H9 (cell line): ENCODE data around the gene SASH3. TPM values are rescaled to one million over a fixed set of nuclear protein-coding genes. Genes with fewer than 3 reads are reported as not detected.

Experiments
- DNase-seq: peaks from one replicate; pipeline ENCODE4 v3.0.0-alpha.2; 2017
- H2AFZ ChIP-seq: one replicate; pipeline ENCODE4 v1.6.1; 2013; ENCODE audit warnings: mild to moderate bottlenecking, low read length, control low read depth, moderate library complexity
- H2AK5ac ChIP-seq: 2 replicates; pipeline ENCODE4 v1.6.1; 2013; ENCODE audit warnings: low read length, control low read depth, mixed read lengths; ENCODE audit not compliant: insufficient read length
- H2BK120ac ChIP-seq: one replicate; pipeline ENCODE4 v1.6.1; 2013; ENCODE audit warnings: low read depth, mild to moderate bottlenecking, low read length, control low read depth, inconsistent platforms; ENCODE audit not compliant: poor library complexity, severe bottlenecking
- H2BK12ac ChIP-seq: 2 replicates; pipeline ENCODE4 v1.6.1; 2013; ENCODE audit warnings: low read length, control low read depth, mixed read lengths, low read depth; ENCODE audit not compliant: insufficient read length
- H2BK15ac ChIP-seq: 2 replicates; pipeline ENCODE4 v1.6.1; 2013; ENCODE audit warnings: low read depth, low read length, control low read depth
- H2BK20ac ChIP-seq: one replicate; pipeline ENCODE4 v1.6.1; 2013; ENCODE audit warnings: low read depth, mild to moderate bottlenecking, low read length, control low read depth, inconsistent platforms; ENCODE audit not compliant: poor library complexity, severe bottlenecking
- H2BK5ac ChIP-seq: 2 replicates; pipeline ENCODE4 v1.6.1; 2013; ENCODE audit warnings: low read length, control low read depth, mixed read lengths; ENCODE audit not compliant: insufficient read length
- H3K14ac ChIP-seq: 2 replicates; pipeline ENCODE4 v1.6.1; 2013; ENCODE audit warnings: low read length, control low read depth; ENCODE audit not compliant: insufficient read depth
- H3K18ac ChIP-seq: 2 replicates; pipeline ENCODE4 v1.6.1; 2013; ENCODE audit warnings: low read depth, mild to moderate bottlenecking, mixed read lengths, low read length, control low read depth; ENCODE audit not compliant: insufficient read length
- H3K23ac ChIP-seq: 2 replicates; pipeline ENCODE4 v1.6.1; 2013; ENCODE audit warnings: low read length, control low read depth, mixed read lengths, low read depth; ENCODE audit not compliant: insufficient read length
- H3K23me2 ChIP-seq: 2 replicates; pipeline ENCODE4 v1.6.1; 2013; ENCODE audit warnings: low read depth, mild to moderate bottlenecking, mixed read lengths, low read length, control low read depth; ENCODE audit not compliant: insufficient read length, poor library complexity, severe bottlenecking
- H3K27ac ChIP-seq: 2 replicates; pipeline ENCODE4 v1.5.1; 2013; ENCODE audit warnings: low read length, control low read depth, mixed read lengths, low read depth; ENCODE audit not compliant: insufficient read length
- H3K27me3 ChIP-seq: 2 replicates; pipeline ENCODE4 v1.6.1; 2013; ENCODE audit warnings: low read length, control low read depth, inconsistent platforms; ENCODE audit not compliant: insufficient read depth
- H3K4ac ChIP-seq: 2 replicates; pipeline ENCODE4 v1.6.1; 2013; ENCODE audit warnings: low read depth, mild to moderate bottlenecking, control low read depth, inconsistent platforms, low read length, moderate library complexity
- H3K4me1 ChIP-seq: 2 replicates; pipeline ENCODE4 v1.6.1; 2013; ENCODE audit warnings: low read length, control low read depth, inconsistent platforms; ENCODE audit not compliant: insufficient read depth
- H3K4me2 ChIP-seq: 2 replicates; pipeline ENCODE4 v1.6.1; 2013; ENCODE audit warnings: low read length, control low read depth, mixed read lengths; ENCODE audit not compliant: insufficient read length, insufficient read depth
- H3K56ac ChIP-seq: 2 replicates; pipeline ENCODE4 v1.6.1; 2013; ENCODE audit warnings: low read depth, mild to moderate bottlenecking, mixed read lengths, low read length, control low read depth; ENCODE audit not compliant: insufficient read length
- H3K79me1 ChIP-seq: 2 replicates; pipeline ENCODE4 v1.6.1; 2013; ENCODE audit warnings: low read depth, mild to moderate bottlenecking, moderate library complexity, low read length, control low read depth, inconsistent platforms; ENCODE audit not compliant: insufficient read depth, poor library complexity, severe bottlenecking
- H3K79me2 ChIP-seq: 2 replicates; pipeline ENCODE4 v1.6.1; 2013; ENCODE audit warnings: low read length, control low read depth, inconsistent platforms; ENCODE audit not compliant: insufficient read depth
- H3K9ac ChIP-seq: 2 replicates; pipeline ENCODE4 v1.6.1; 2013; ENCODE audit warnings: low read length, control low read depth, mixed read lengths; ENCODE audit not compliant: insufficient read length; ENCODE audit errors: extremely low read depth
- H3K9me3 ChIP-seq: one replicate; pipeline ENCODE4 v1.6.1; 2013; ENCODE audit warnings: low read depth, low read length, inconsistent platforms; ENCODE audit not compliant: control insufficient read depth
- H3T11ph ChIP-seq: one replicate; pipeline ENCODE4 v1.6.1; 2013; ENCODE audit warnings: mild to moderate bottlenecking, low read length, control low read depth, inconsistent platforms
- H4K20me1 ChIP-seq: one replicate; pipeline ENCODE4 v1.6.1; 2013; ENCODE audit not compliant: control insufficient read depth, insufficient read length, insufficient read depth
- H4K5ac ChIP-seq: 2 replicates; pipeline ENCODE4 v1.6.1; 2013; ENCODE audit warnings: low read depth, mild to moderate bottlenecking, mixed read lengths, low read length, control low read depth; ENCODE audit not compliant: insufficient read length
- H4K8ac ChIP-seq: replicated peaks from 2 replicates; pipeline ENCODE4 v1.6.1; 2013; ENCODE audit warnings: low read length, control low read depth, mixed read lengths, low read depth; ENCODE audit not compliant: insufficient read length
- H4K91ac ChIP-seq: 2 replicates; pipeline ENCODE4 v1.6.1; 2013; ENCODE audit warnings: low read depth, mild to moderate bottlenecking, moderate library complexity, mixed read lengths, low read length, control low read depth; ENCODE audit not compliant: insufficient read length
- H3K27ac Mint-ChIP-seq, 3 experiments: 2 replicates in 2 of 3; 3 replicates in 1 of 3; pipeline ENCODE4 v1.8.0; 2020 to 2021; ENCODE audit warnings: mixed read lengths in 3 of 3, mild to moderate bottlenecking in 1 of 3, moderate library complexity in 1 of 3
- H3K27me3 Mint-ChIP-seq: 2 replicates; pipeline ENCODE4 v1.8.0; 2021; ENCODE audit warnings: low read depth, mild to moderate bottlenecking, moderate library complexity, mixed read lengths
- H3K36me3 Mint-ChIP-seq, 3 experiments: 2 replicates in 2 of 3; 3 replicates in 1 of 3; pipeline ENCODE4 v1.8.0; 2020 to 2021; ENCODE audit warnings: low read depth in 3 of 3, mixed read lengths in 3 of 3; ENCODE audit not compliant: insufficient read depth in 1 of 3
- H3K4me1 Mint-ChIP-seq, 2 experiments: 2 replicates each; pipeline ENCODE4 v1.8.0; 2020; ENCODE audit warnings: mixed read lengths in 2 of 2
- H3K4me3 Mint-ChIP-seq, 2 experiments: 2 replicates in 1 of 2; 3 replicates in 1 of 2; pipeline ENCODE4 v1.8.0; 2020 to 2021; ENCODE audit warnings: mild to moderate bottlenecking in 2 of 2, mixed read lengths in 2 of 2, moderate library complexity in 1 of 2
- H3K9me3 Mint-ChIP-seq, 2 experiments: 2 replicates in 1 of 2; 3 replicates in 1 of 2; pipeline ENCODE4 v1.8.0; 2020; ENCODE audit warnings: mild to moderate bottlenecking in 2 of 2, mixed read lengths in 2 of 2, moderate library complexity in 1 of 2
- CTCF ChIP-seq: fragments of 200-600 bp; sonication (generic); conservative IDR thresholded peaks from 3 replicates; pipeline ENCODE4 v1.8.0; 2021; ENCODE audit warnings: antibody characterized with exemption, mild to moderate bottlenecking
- WGBS: extraction: QIAGEN DNeasy Blood & Tissue Kit; methylation state at CpG from one replicate; pipeline ENCODE4 v1.1.7; 2013; ENCODE audit warnings: missing lambda C conversion rate, low lambda C conversion rate, mixed read lengths; ENCODE audit not compliant: insufficient read length; ENCODE audit errors: extremely low coverage; 5-methylcytosine and 5-hydroxymethylcytosine counted together
- total RNA-seq: library from RNA; stranded (reverse); gene quantifications from 2 replicates; pipeline ENCODE4 v1.2.1, GENCODE V29; 2021

SASH3 gene
- total RNA-seq, 1 experiment from 2014 or later = not detected

GRCh38 chrX:129737916-129738315 is 41.8 kb upstream of the SASH3 start:
- Histone ChIP-seq H2BK5ac (no peak overlapping the region), H3K18ac (no peak overlapping the region), H3K14ac (no peak overlapping the region), H2BK12ac (no peak overlapping the region), H3K4me1 (no peaks in the 10 kb centered on the region; the same call in 1 of the 2 replicates), H3K27ac (no peak overlapping the region), H3K9me3 (no peaks in the 10 kb centered on the region), H2AFZ (no peak overlapping the region), H3K27me3 (no peaks in the 10 kb centered on the region), H3K23me2 (no peaks in the 10 kb centered on the region), H2BK15ac (no peak overlapping the region), H3K23ac (no peak overlapping the region), H4K5ac (no peak overlapping the region), H3K4me2 (no peak overlapping the region), H2BK120ac (no peak overlapping the region), H3K79me1 (no peaks in the 10 kb centered on the region), H4K8ac (no peak overlapping the region), H4K91ac (no peak overlapping the region), H2AK5ac (no peak overlapping the region), H3K56ac (no peak overlapping the region), H2BK20ac (no peak overlapping the region), H3K4ac (no peak overlapping the region), H3K79me2 (no peaks in the 10 kb centered on the region), H4K20me1 (no peaks in the 10 kb centered on the region), H3K9ac (no peak overlapping the region), H3T11ph (no peak overlapping the region)
- H3K36me3 Mint-ChIP-seq = no peaks in the 10 kb centered on the region; a peak in 1 of 7 replicates
- peaks cover 8 to 27% of the 10 kb centered on the region in 2 experiments for H3K4me1 Mint-ChIP-seq
- peaks cover 28% of the 10 kb centered on the region for H3K27me3 Mint-ChIP-seq
- WGBS = no CpG with 5 or more reads among the region's 5 CpGs
- 0 out of 5 replicates have a peak overlapping the region, but pooled peaks of 1 of the 2 experiments have one; percentile 25 for H3K4me3 Mint-ChIP-seq
- peaks cover 0 to 62% of the 10 kb centered on the region in 2 experiments; a peak in 2 of 5 replicates for H3K9me3 Mint-ChIP-seq
- no peak overlapping the region for H3K27ac Mint-ChIP-seq
- DNase-seq = no peak
- TF ChIP-seq CTCF = no peak
